DND-41 (cell line): Measurements from ENCODE around the gene STON1.

Experiments
- ATAC-seq: fragments of 200-7000 bp; cut with Tn5 transposase; 3 replicates; pipeline ENCODE4 v1.9.1; 2021; ENCODE audit warnings: low read depth; ENCODE audit not compliant: insufficient read depth
- DNase-seq: peaks from one replicate; pipeline ENCODE4 v3.0.0-alpha.2; 2020
- H2AFZ ChIP-seq: 2 replicates; pipeline ENCODE4 v1.6.0; 2012; ENCODE audit warnings: low read depth, low read length
- H3K27ac ChIP-seq: 2 replicates; pipeline ENCODE4 v1.5.1; 2012; ENCODE audit warnings: low read length, inconsistent platforms
- H3K27me3 ChIP-seq: fragments of 200-600 bp; sonication (generic); 2 replicates; pipeline ENCODE4 v1.6.0; 2012; ENCODE audit warnings: low read length, mild to moderate bottlenecking, inconsistent platforms; ENCODE audit not compliant: insufficient read depth, poor library complexity
- H3K36me3 ChIP-seq: 2 replicates; pipeline ENCODE4 v1.5.1; 2012; ENCODE audit warnings: low read length, inconsistent platforms; ENCODE audit not compliant: insufficient read depth
- H3K4me1 ChIP-seq: 2 replicates; pipeline ENCODE4 v1.5.1; 2012; ENCODE audit warnings: mild to moderate bottlenecking, low read length; ENCODE audit not compliant: insufficient read depth
- H3K4me2 ChIP-seq: 2 replicates; pipeline ENCODE4 v1.6.0; 2012; ENCODE audit warnings: mild to moderate bottlenecking, moderate library complexity, low read length, inconsistent platforms; ENCODE audit not compliant: insufficient read depth
- H3K4me3 ChIP-seq, 2 experiments: fragments of 200-600 bp in 1 of 2; shearing (Covaris generic) in 1 of 2; 2 replicates each; pipeline ENCODE4 v1.5.1; 2012 to 2016; ENCODE audit warnings: inconsistent platforms in 2 of 2, low read length in 2 of 2, mild to moderate bottlenecking in 2 of 2, low read depth in 1 of 2, moderate library complexity in 1 of 2
- H3K79me2 ChIP-seq: 2 replicates; pipeline ENCODE4 v1.6.0; 2012; ENCODE audit warnings: low read length, inconsistent platforms; ENCODE audit not compliant: insufficient read depth
- H3K9ac ChIP-seq: 2 replicates; pipeline ENCODE4 v1.6.0; 2012; ENCODE audit warnings: low read depth, mild to moderate bottlenecking, inconsistent platforms, low read length, moderate library complexity
- H3K9me3 ChIP-seq: 2 replicates; pipeline ENCODE4 v1.5.1; 2012; ENCODE audit warnings: low read length, moderate library complexity, mild to moderate bottlenecking, inconsistent platforms; ENCODE audit not compliant: insufficient read depth, severe bottlenecking
- H4K20me1 ChIP-seq: 2 replicates; pipeline ENCODE4 v1.6.0; 2012; ENCODE audit warnings: low read length; ENCODE audit not compliant: insufficient read depth
- EZH2 ChIP-seq: IDR thresholded peaks from 3 replicates; pipeline ENCODE4 v1.6.1; 2012; ENCODE audit warnings: borderline replicate concordance, low read depth, mild to moderate bottlenecking, moderate library complexity, low read length, inconsistent platforms; ENCODE audit not compliant: severe bottlenecking
- TF ChIP-seq, protein P1 (sequence below): IDR thresholded peaks from 2 replicates; pipeline ENCODE4 v1.5.1; 2012; ENCODE audit warnings: borderline replicate concordance, low read length, moderate library complexity, mild to moderate bottlenecking; ENCODE audit not compliant: poor library complexity, severe bottlenecking; ENCODE audit errors: extremely low read depth

Gene STON1

GRCh38 chr2:48600204-48600813 lies 70.4 kb downstream of the STON1 start:
- H3K9me3 ChIP-seq = no peaks in the 10 kb centered on the region
- H3K36me3 ChIP-seq = no peaks in the 10 kb centered on the region
- no peak overlapping the region for H2AFZ ChIP-seq
- TF ChIP-seq, protein P1, sequence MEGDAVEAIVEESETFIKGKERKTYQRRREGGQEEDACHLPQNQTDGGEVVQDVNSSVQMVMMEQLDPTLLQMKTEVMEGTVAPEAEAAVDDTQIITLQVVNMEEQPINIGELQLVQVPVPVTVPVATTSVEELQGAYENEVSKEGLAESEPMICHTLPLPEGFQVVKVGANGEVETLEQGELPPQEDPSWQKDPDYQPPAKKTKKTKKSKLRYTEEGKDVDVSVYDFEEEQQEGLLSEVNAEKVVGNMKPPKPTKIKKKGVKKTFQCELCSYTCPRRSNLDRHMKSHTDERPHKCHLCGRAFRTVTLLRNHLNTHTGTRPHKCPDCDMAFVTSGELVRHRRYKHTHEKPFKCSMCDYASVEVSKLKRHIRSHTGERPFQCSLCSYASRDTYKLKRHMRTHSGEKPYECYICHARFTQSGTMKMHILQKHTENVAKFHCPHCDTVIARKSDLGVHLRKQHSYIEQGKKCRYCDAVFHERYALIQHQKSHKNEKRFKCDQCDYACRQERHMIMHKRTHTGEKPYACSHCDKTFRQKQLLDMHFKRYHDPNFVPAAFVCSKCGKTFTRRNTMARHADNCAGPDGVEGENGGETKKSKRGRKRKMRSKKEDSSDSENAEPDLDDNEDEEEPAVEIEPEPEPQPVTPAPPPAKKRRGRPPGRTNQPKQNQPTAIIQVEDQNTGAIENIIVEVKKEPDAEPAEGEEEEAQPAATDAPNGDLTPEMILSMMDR = peak; percentile 80
- no peak for TF ChIP-seq EZH2
- no peaks in the 10 kb centered on the region for H4K20me1 ChIP-seq
- H3K9ac ChIP-seq = no peak overlapping the region
- ATAC-seq (peak; percentile 62; the same call in 2 of the 3 replicates), DNase-seq (peak; percentile 20)
- no peaks in the 10 kb centered on the region for H3K4me1 ChIP-seq
- H3K79me2 ChIP-seq = no peaks in the 10 kb centered on the region
- H3K27me3 ChIP-seq = no peaks in the 10 kb centered on the region
- H3K4me3 ChIP-seq = no peak overlapping the region
- no peak overlapping the region for H3K4me2 ChIP-seq
- no peak overlapping the region for H3K27ac ChIP-seq

DNA sequence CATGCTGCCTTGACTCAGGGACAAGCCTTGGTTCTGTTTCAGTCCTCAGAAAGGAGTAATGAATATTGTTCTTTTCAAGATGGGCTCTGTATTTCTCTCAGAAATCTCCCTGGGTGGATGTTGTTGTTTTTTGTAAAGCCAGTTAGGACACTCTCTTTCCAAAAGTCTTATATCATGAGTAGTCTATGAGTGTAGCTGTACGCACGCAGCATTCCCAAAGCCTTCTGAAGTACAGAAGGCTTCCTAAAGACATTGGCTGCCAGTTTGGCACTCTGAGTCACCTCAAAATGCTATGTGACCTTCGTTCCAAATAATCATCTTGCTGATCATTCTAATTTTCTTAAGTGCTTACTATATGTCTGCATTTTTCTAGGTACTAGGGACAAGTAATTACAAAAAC lies 71.0 kb downstream of the STON1 start:
- TF ChIP-seq, protein P1 = no peak
- no peak for TF ChIP-seq EZH2
- DNase-seq (no peak), ATAC-seq (no peak)
- H3K36me3 ChIP-seq = no peaks in the 10 kb centered on the region
- H3K4me2 ChIP-seq = no peak overlapping the region
- H3K9ac ChIP-seq = no peak overlapping the region
- H3K4me3 ChIP-seq = no peak overlapping the region
- H3K27ac ChIP-seq = no peak overlapping the region
- H4K20me1 ChIP-seq = no peaks in the 10 kb centered on the region
- no peaks in the 10 kb centered on the region for H3K9me3 ChIP-seq
- H3K79me2 ChIP-seq = no peaks in the 10 kb centered on the region
- no peaks in the 10 kb centered on the region for H3K27me3 ChIP-seq
- H3K4me1 ChIP-seq = no peaks in the 10 kb centered on the region
- no peak overlapping the region for H2AFZ ChIP-seq

DNA sequence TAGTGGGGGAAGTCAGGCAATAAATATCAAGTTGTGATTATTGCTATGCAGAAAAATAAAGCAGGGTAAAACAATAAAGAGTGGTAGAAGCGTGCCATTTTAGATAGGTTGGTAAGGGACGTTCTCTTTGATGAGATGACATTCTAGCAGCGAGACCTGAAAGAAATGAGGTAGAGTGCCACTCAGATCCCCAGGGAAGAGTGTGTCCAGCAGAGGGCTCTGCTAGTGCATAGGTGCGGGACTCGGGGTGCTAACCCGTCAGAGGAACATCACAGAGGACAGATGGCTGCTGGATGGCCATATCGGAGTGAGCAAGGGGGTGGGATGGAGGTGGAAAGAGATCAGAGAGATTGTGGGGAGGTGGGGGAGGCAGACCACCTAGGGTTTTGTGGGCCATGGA lies 71.4 kb downstream of the STON1 start:
- Histone ChIP-seq H3K27me3 (no peaks in the 10 kb centered on the region), H3K4me1 (no peaks in the 10 kb centered on the region), H3K9ac (no peak overlapping the region), H3K36me3 (no peaks in the 10 kb centered on the region), H3K4me2 (no peak overlapping the region), H3K4me3 (no peak overlapping the region), H3K79me2 (no peaks in the 10 kb centered on the region), H4K20me1 (no peaks in the 10 kb centered on the region), H3K27ac (no peak overlapping the region), H2AFZ (no peak overlapping the region), H3K9me3 (no peaks in the 10 kb centered on the region)
- ATAC-seq (peak; percentile 40; the same call in 1 of the 3 replicates), DNase-seq (no peak)
- no peak for TF ChIP-seq EZH2
- TF ChIP-seq, protein P1 = peak; percentile 52
